SK-N-SH (cell line): ENCODE results near the gene FCGBP. TPM values are rescaled to one million over a fixed set of nuclear protein-coding genes. Genes with fewer than 3 reads are reported as not detected.

Experiments
- CTCF ChIA-PET: fragments of 300-600, 350-600 bp; formaldehyde crosslinking; extraction: SDS; loops from one replicate; lab custom pipeline; 2021; lab: Yijun Ruan, JAX
- POLR2A ChIA-PET: fragments of 350-600 bp; sonication (Branson Sonifier 250); formaldehyde crosslinking; extraction: SDS; loops from one replicate; lab custom pipeline; 2020; ENCODE audit warnings: antibody characterized with exemption, inconsistent platforms; lab: Yijun Ruan, JAX
- DNase-seq: peaks from one replicate; pipeline ENCODE4 v3.0.0; 2012
- H2AFZ ChIP-seq: fragments of 200-600 bp; sonication (generic); 2 replicates; pipeline ENCODE4 v1.8.1; 2016; ENCODE audit warnings: antibody characterized with exemption, mild to moderate bottlenecking, low read depth
- H3F3A ChIP-seq: fragments of 200-600 bp; sonication (generic); replicated peaks from 2 replicates; pipeline ENCODE3; 2016; ENCODE audit warnings: antibody characterized with exemption, mild to moderate bottlenecking; ENCODE audit not compliant: insufficient read depth
- H3K27ac ChIP-seq, 2 experiments: fragments of 200-500 bp in 1 of 2; fragments of 200-600 bp in 1 of 2; sonication (Bioruptor generic) in 1 of 2; sonication (generic), shearing (Covaris generic) in 1 of 2; 2 replicates each; pipeline versions ENCODE4 v1.5.1 to v1.6.1; 2014 to 2016; ENCODE audit warnings: low read depth in 2 of 2, inconsistent platforms in 1 of 2, low read length in 1 of 2, mild to moderate bottlenecking in 1 of 2, mixed read lengths in 1 of 2
- H3K27me3 ChIP-seq: fragments of 200-600 bp; sonication (generic), shearing (Covaris generic); 2 replicates; pipeline ENCODE4 v1.6.1; 2016; ENCODE audit warnings: mixed run types; ENCODE audit not compliant: insufficient read depth
- H3K36me3 ChIP-seq, 2 experiments: fragments of 200-500 bp in 1 of 2; fragments of 200-600 bp in 1 of 2; sonication (Bioruptor generic) in 1 of 2; sonication (generic) in 1 of 2; replicated peaks in 1 of 2; 2 replicates each; pipeline versions ENCODE3 to v1.5.1; 2014 to 2016; ENCODE audit warnings: low read length in 1 of 2, mild to moderate bottlenecking in 1 of 2; ENCODE audit not compliant: insufficient read depth in 2 of 2, control insufficient read depth in 1 of 2
- H3K4me1 ChIP-seq, 2 experiments: fragments of 200-500 bp in 1 of 2; fragments of 200-600 bp in 1 of 2; sonication (Bioruptor generic) in 1 of 2; sonication (generic), shearing (Covaris generic) in 1 of 2; 2 replicates each; pipeline versions ENCODE4 v1.5.1 to v1.6.1; 2014 to 2016; ENCODE audit warnings: low read depth in 1 of 2, low read length in 1 of 2, mixed run types in 1 of 2; ENCODE audit not compliant: insufficient read depth in 2 of 2, control insufficient read depth in 1 of 2
- H3K4me2 ChIP-seq: fragments of 200-600 bp; sonication (generic), shearing (Covaris generic); 2 replicates; pipeline ENCODE4 v1.6.1; 2017; ENCODE audit warnings: mixed run types
- H3K4me3 ChIP-seq, 2 experiments: fragments of 200-500 bp in 1 of 2; fragments of 200-600 bp in 1 of 2; sonication (Bioruptor generic) in 1 of 2; sonication (generic), shearing (Covaris generic) in 1 of 2; 2 replicates each; pipeline versions ENCODE4 v1.5.1 to v1.8.1; 2014 to 2016; ENCODE audit warnings: low read depth in 2 of 2, inconsistent platforms in 1 of 2, low read length in 1 of 2, mild to moderate bottlenecking in 1 of 2, mixed read lengths in 1 of 2, moderate library complexity in 1 of 2
- H3K79me2 ChIP-seq: fragments of 200-600 bp; sonication (generic); 2 replicates; pipeline ENCODE4 v1.8.1; 2017; ENCODE audit warnings: mild to moderate bottlenecking; ENCODE audit not compliant: insufficient read depth
- H3K9ac ChIP-seq: fragments of 200-600 bp; sonication (generic); 2 replicates; pipeline ENCODE4 v1.6.1; 2017; ENCODE audit warnings: mixed run types
- H3K9me2 ChIP-seq: fragments of 200-600 bp; sonication (generic); 2 replicates; pipeline ENCODE4 v1.6.1; 2017; ENCODE audit warnings: mixed run types
- H3K9me3 ChIP-seq: fragments of 200-600 bp; sonication (generic); 2 replicates; pipeline ENCODE4 v1.6.1; 2017; ENCODE audit warnings: mixed run types, mild to moderate bottlenecking, moderate library complexity
- H4K20me1 ChIP-seq: fragments of 200-600 bp; sonication (generic); 2 replicates; pipeline ENCODE4 v1.6.1; 2017; ENCODE audit warnings: mild to moderate bottlenecking, mixed run types; ENCODE audit not compliant: insufficient read depth
- CHD2 ChIP-seq: fragments of 150-350 bp; IDR thresholded peaks from 2 replicates; pipeline ENCODE4 v1.6.1; 2018; ENCODE audit warnings: low read length; ENCODE audit not compliant: partially characterized antibody
- CTCF ChIP-seq: fragments of 200-600 bp; sonication (generic); IDR thresholded peaks from 2 replicates; pipeline ENCODE4 v1.6.1; 2017; ENCODE audit warnings: antibody characterized with exemption, mild to moderate bottlenecking, moderate library complexity
- EP300 ChIP-seq, 2 experiments: IDR thresholded peaks; 2 replicates each; pipeline versions ENCODE4 v1.4.0 to v1.6.1; 2012; ENCODE audit warnings: borderline replicate concordance in 1 of 2, low read depth in 1 of 2, low read length in 1 of 2
- FOXJ3 ChIP-seq: sonication (generic); formaldehyde crosslinking; IDR thresholded peaks from 2 replicates; pipeline ENCODE4 v1.5.1; 2020; ENCODE audit warnings: mild to moderate bottlenecking, missing genetic modification reagents
- JUND ChIP-seq: IDR thresholded peaks from 2 replicates; pipeline ENCODE4 v1.4.0; 2012
- NFIC ChIP-seq: IDR thresholded peaks from 2 replicates; pipeline ENCODE4 v1.4.0; 2012; ENCODE audit warnings: borderline replicate concordance
- PBX3 ChIP-seq: IDR thresholded peaks from 2 replicates; pipeline ENCODE4; 2012
- POLR2AphosphoS5 ChIP-seq: IDR thresholded peaks from 2 replicates; pipeline ENCODE4 v1.6.1; 2012; ENCODE audit warnings: low read depth, low read length
- RXRA ChIP-seq: IDR thresholded peaks from 2 replicates; pipeline ENCODE4 v1.4.0; 2012; ENCODE audit warnings: low read depth, mild to moderate bottlenecking, borderline replicate concordance
- SIN3A ChIP-seq: IDR thresholded peaks from 2 replicates; pipeline ENCODE4 v1.6.1; 2012; ENCODE audit warnings: low read depth, mild to moderate bottlenecking, low read length, moderate library complexity, borderline replicate concordance
- WGBS: methylation state at CpG from one replicate; pipeline ENCODE4 v1.1.6; 2017; ENCODE audit warnings: low lambda C conversion rate; 5-methylcytosine and 5-hydroxymethylcytosine counted together
- polyA plus RNA-seq, 3 experiments: library from polyadenylated mRNA; depleted of rRNA; stranded (reverse); fragments of >200 nt; gene quantifications; 2 replicates each; pipeline ENCODE4 v1.2.3, GENCODE V29; 2012
- TF ChIP-seq, protein P1 (sequence below): fragments of 150-350 bp; IDR thresholded peaks from 2 replicates; pipeline ENCODE4 v1.6.1; 2016; ENCODE audit warnings: mild to moderate bottlenecking, low read depth, low read length

Gene FCGBP
- polyA plus RNA-seq, 1 of the 3 experiments (the other 2 are of a cell fraction), result 0.07 TPM

- Histone ChIP-seq H4K20me1 (no peaks in the 10 kb centered on the region), H3F3A (no peaks in the 10 kb centered on the region), H3K4me2 (no peak overlapping the region), H3K9me3 (no peaks in the 10 kb centered on the region), H3K27me3 (no peaks in the 10 kb centered on the region), H3K79me2 (no peaks in the 10 kb centered on the region), H3K9me2 (no peaks in the 10 kb centered on the region), H3K9ac (no peak overlapping the region), H2AFZ (no peak overlapping the region), H3K27ac (no peak overlapping the region), H3K4me3 (no peak overlapping the region), H3K36me3 (no peaks in the 10 kb centered on the region), H3K4me1 (peaks cover 0 to 5% of the 10 kb centered on the region in 2 experiments; a peak in 1 of 4 replicates)
- 14% methylated on average over 3 of the region's 3 CpGs for WGBS
- TF ChIP-seq JUND, result 0 out of 2 replicates have a peak, but pooled peaks have one; percentile 16
- TF ChIP-seq, protein P1, sequence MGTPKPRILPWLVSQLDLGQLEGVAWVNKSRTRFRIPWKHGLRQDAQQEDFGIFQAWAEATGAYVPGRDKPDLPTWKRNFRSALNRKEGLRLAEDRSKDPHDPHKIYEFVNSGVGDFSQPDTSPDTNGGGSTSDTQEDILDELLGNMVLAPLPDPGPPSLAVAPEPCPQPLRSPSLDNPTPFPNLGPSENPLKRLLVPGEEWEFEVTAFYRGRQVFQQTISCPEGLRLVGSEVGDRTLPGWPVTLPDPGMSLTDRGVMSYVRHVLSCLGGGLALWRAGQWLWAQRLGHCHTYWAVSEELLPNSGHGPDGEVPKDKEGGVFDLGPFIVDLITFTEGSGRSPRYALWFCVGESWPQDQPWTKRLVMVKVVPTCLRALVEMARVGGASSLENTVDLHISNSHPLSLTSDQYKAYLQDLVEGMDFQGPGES, result no peak
- DNase-seq, result no peak
- POLR2A ChIA-PET, result no interaction called here
- CTCF ChIA-PET, result interaction anchor here (1.2 kb wide), 1 partner anchor 159 kb away, joined by 3 read pairs; no protein-coding TSS in a partner anchor
Observed at GRCh38 chr19:39951686-39952085, 17.3 kb upstream of the FCGBP start.

- no peak for DNase-seq
- Histone ChIP-seq H3K9ac (no peak overlapping the region), H3K27ac (no peak overlapping the region), H3K4me1 (peaks cover 0 to 5% of the 10 kb centered on the region in 2 experiments; a peak in 1 of 4 replicates), H4K20me1 (no peaks in the 10 kb centered on the region), H3F3A (no peaks in the 10 kb centered on the region), H3K4me3 (no peak overlapping the region), H3K79me2 (no peaks in the 10 kb centered on the region), H2AFZ (no peak overlapping the region), H3K4me2 (no peak overlapping the region), H3K36me3 (no peaks in the 10 kb centered on the region), H3K9me3 (no peaks in the 10 kb centered on the region), H3K27me3 (no peaks in the 10 kb centered on the region), H3K9me2 (no peaks in the 10 kb centered on the region)
- ChIA-PET CTCF (interaction anchor here (1.2 kb wide), 1 partner anchor 159 kb away, joined by 3 read pairs; no protein-coding TSS in a partner anchor), POLR2A (no interaction called here)
- TF ChIP-seq NFIC, result no peak
- no peak for TF ChIP-seq SIN3A
- 46% methylated on average over 2 of the region's 2 CpGs for WGBS
Observed at GRCh38 chr19:39951065-39951650, 16.7 kb upstream of the FCGBP start.

- Histone ChIP-seq H4K20me1 (no peaks in the 10 kb centered on the region), H3K4me1 (peaks cover 0 to 5% of the 10 kb centered on the region in 2 experiments; a peak in 1 of 4 replicates), H3K27me3 (no peaks in the 10 kb centered on the region), H3K36me3 (no peaks in the 10 kb centered on the region), H3K9me3 (no peaks in the 10 kb centered on the region), H3K4me2 (no peak overlapping the region), H3K79me2 (no peaks in the 10 kb centered on the region), H3F3A (no peaks in the 10 kb centered on the region), H3K9ac (no peak overlapping the region), H3K9me2 (no peaks in the 10 kb centered on the region), H2AFZ (no peak overlapping the region), H3K27ac (no peak overlapping the region), H3K4me3 (no peak overlapping the region)
- no peak for DNase-seq
- 68% methylated on average over 2 of the region's 2 CpGs for WGBS
- ChIA-PET CTCF (interaction anchor here (1.1 kb wide), 1 partner anchor 36 kb away, joined by 3 read pairs; no protein-coding TSS in a partner anchor), POLR2A (no interaction called here)
- TF ChIP-seq, protein P1, result no peak
- TF ChIP-seq RXRA, result no peak
- TF ChIP-seq FOXJ3, result no peak
- TF ChIP-seq PBX3, result no peak
- no peak for TF ChIP-seq CHD2
- no peak for TF ChIP-seq POLR2AphosphoS5
- TF ChIP-seq EP300 (IDR thresholded peaks at IDR 0.05; ENCODE audit: borderline replicate concordance in 1 of 2, low read depth in 1 of 2, low read length in 1 of 2), result no peak
- TF ChIP-seq CTCF, result no peak
Observed at GRCh38 chr19:39949026-39949747, 14.8 kb upstream of the FCGBP start.
